Immature natural killer cell (primary cell): ENCODE data around the gene USP53. TPM values are rescaled to one million over a fixed set of nuclear protein-coding genes. Genes with fewer than 3 reads are reported as not detected.

Source experiments
- DNase-seq, 3 donors: peaks; one replicate each; pipeline ENCODE4 v3.0.0; 2022; ENCODE audit warnings: mixed read lengths in 1 of 3
- H3K27ac Mint-ChIP-seq, 6 donors: one replicate each; pipeline ENCODE4 v1.8.0; 2020; ENCODE audit warnings: mixed read lengths in 6 of 6, mild to moderate bottlenecking in 5 of 6, inconsistent platforms in 4 of 6, moderate library complexity in 3 of 6
- H3K27me3 Mint-ChIP-seq, 3 donors: one replicate each; pipeline ENCODE4 v1.8.0; 2020 to 2021; ENCODE audit warnings: low read depth in 3 of 3, mild to moderate bottlenecking in 3 of 3, mixed read lengths in 3 of 3, moderate library complexity in 3 of 3, inconsistent platforms in 1 of 3
- H3K36me3 Mint-ChIP-seq, 3 donors: one replicate each; pipeline ENCODE4 v1.8.0; 2020; ENCODE audit warnings: mixed read lengths in 3 of 3, inconsistent platforms in 2 of 3, mild to moderate bottlenecking in 2 of 3
- H3K4me1 Mint-ChIP-seq, 2 donors: one replicate each; pipeline ENCODE4 v1.8.0; 2020; ENCODE audit warnings: inconsistent platforms in 2 of 2, mild to moderate bottlenecking in 2 of 2, mixed read lengths in 2 of 2, moderate library complexity in 1 of 2
- H3K4me3 Mint-ChIP-seq, 5 donors: one replicate each; pipeline ENCODE4 v1.8.0; 2020; ENCODE audit warnings: mild to moderate bottlenecking in 5 of 5, mixed read lengths in 5 of 5, inconsistent platforms in 3 of 5, moderate library complexity in 3 of 5
- H3K9me3 Mint-ChIP-seq, 6 donors: one replicate each; pipeline ENCODE4 v1.8.0; 2020; ENCODE audit warnings: mild to moderate bottlenecking in 6 of 6, mixed read lengths in 6 of 6, inconsistent platforms in 4 of 6, moderate library complexity in 3 of 6
- polyA plus RNA-seq, 3 donors: library from polyadenylated mRNA; unstranded; fragments of 300-500 nt; fragmentation: Illumina TruSeq; gene quantifications; one replicate each; pipeline ENCODE4 v1.2.3, GENCODE V29; 2021

The USP53 gene
- polyA plus RNA-seq, 3 donors from 2014 or later, result 1.9 to 7.6 (median 4.7) TPM

- Mint-ChIP-seq H3K36me3 (no peaks in the 10 kb centered on the region), H3K9me3 (no peaks in the 10 kb centered on the region), H3K27ac (no peak overlapping the region), H3K4me3 (no peak overlapping the region), H3K4me1 (peaks cover 12 to 15% of the 10 kb centered on the region in 2 donors), H3K27me3 (peaks cover 0 to 25% (median 4%) of the 10 kb centered on the region in 3 donors)
- DNase-seq, result no peak
These were observed 5.5 kb upstream of the USP53 start for GRCh38 chr4:119207051-119207450.

- H3K4me3 Mint-ChIP-seq, result no peak overlapping the region
- no peaks in the 10 kb centered on the region for H3K36me3 Mint-ChIP-seq
- no peaks in the 10 kb centered on the region for H3K9me3 Mint-ChIP-seq
- peaks cover 20 to 32% of the 10 kb centered on the region in 2 donors for H3K4me1 Mint-ChIP-seq
- no peak overlapping the region for H3K27ac Mint-ChIP-seq
- peaks cover 2 to 16% (median 10%) of the 10 kb centered on the region in 3 donors for H3K27me3 Mint-ChIP-seq
- DNase-seq, result no peak
These were observed 3.4 kb upstream of the USP53 start for GRCh38 chr4:119209077-119209476.

GRCh38 chr4:119209586-119209985, 2.9 kb upstream of the USP53 start:
- no peak overlapping the region for H3K27ac Mint-ChIP-seq
- H3K27me3 Mint-ChIP-seq, result peaks cover 2 to 16% (median 10%) of the 10 kb centered on the region in 3 donors
- H3K4me3 Mint-ChIP-seq, result no peak overlapping the region
- DNase-seq, result no peak
- H3K9me3 Mint-ChIP-seq, result no peaks in the 10 kb centered on the region
- peaks cover 22 to 37% of the 10 kb centered on the region in 2 donors for H3K4me1 Mint-ChIP-seq
- no peaks in the 10 kb centered on the region for H3K36me3 Mint-ChIP-seq

- H3K27me3 Mint-ChIP-seq, result peaks cover 2 to 16% (median 10%) of the 10 kb centered on the region in 3 donors
- no peaks in the 10 kb centered on the region for H3K36me3 Mint-ChIP-seq
- peak overlapping the region in 1 of 6 donors; percentile 9 for H3K27ac Mint-ChIP-seq
- DNase-seq, result no peak
- peak overlapping the region; percentile 68 to 99 (median 96) for H3K4me3 Mint-ChIP-seq
- peaks cover 25 to 41% of the 10 kb centered on the region in 2 donors for H3K4me1 Mint-ChIP-seq
- H3K9me3 Mint-ChIP-seq, result no peaks in the 10 kb centered on the region
These were observed 1.7 kb upstream of the USP53 start for GRCh38 chr4:119210775-119211174.

- Mint-ChIP-seq H3K36me3 (peaks cover 0 to under 1% (median 0%) of the 10 kb centered on the region in 3 donors), H3K4me1 (peaks cover 25 to 41% of the 10 kb centered on the region in 2 donors), H3K4me3 (peak overlapping the region; percentile 93 to 99 (median 96)), H3K9me3 (no peaks in the 10 kb centered on the region), H3K27ac (peak overlapping the region; percentile 89 to 94 (median 91)), H3K27me3 (peaks cover 2 to 13% (median 10%) of the 10 kb centered on the region in 3 donors)
- no peak for DNase-seq
These were observed 663 bp upstream of the USP53 start for GRCh38 chr4:119211867-119212233.

- H3K4me3 Mint-ChIP-seq, result peak overlapping the region; percentile 93 to 99 (median 96)
- H3K27ac Mint-ChIP-seq, result peak overlapping the region; percentile 89 to 94 (median 91)
- DNase-seq, result no peak
- H3K9me3 Mint-ChIP-seq, result no peaks in the 10 kb centered on the region
- peaks cover 25 to 41% of the 10 kb centered on the region in 2 donors for H3K4me1 Mint-ChIP-seq
- peaks cover 2 to 13% (median 12%) of the 10 kb centered on the region in 3 donors for H3K27me3 Mint-ChIP-seq
- peaks cover 8 to 11% (median 9%) of the 10 kb centered on the region in 3 donors for H3K36me3 Mint-ChIP-seq
These were observed 572 bp downstream of the USP53 start for GRCh38 chr4:119212964-119213606.

GRCh38 chr4:119218093-119218492, 5.6 kb downstream of the USP53 start:
- no peak overlapping the region for H3K4me3 Mint-ChIP-seq
- peaks cover 0 to 5% (median 0%) of the 10 kb centered on the region in 3 donors for H3K27me3 Mint-ChIP-seq
- peaks cover 26 to 31% (median 28%) of the 10 kb centered on the region in 3 donors for H3K36me3 Mint-ChIP-seq
- peaks cover 10 to 18% of the 10 kb centered on the region in 2 donors for H3K4me1 Mint-ChIP-seq
- no peak for DNase-seq
- no peak overlapping the region for H3K27ac Mint-ChIP-seq
- H3K9me3 Mint-ChIP-seq, result no peaks in the 10 kb centered on the region

GRCh38 chr4:119221412-119221811, 8.9 kb downstream of the USP53 start:
- H3K27ac Mint-ChIP-seq, result no peak overlapping the region
- H3K27me3 Mint-ChIP-seq, result peaks cover 0 to 2% (median 0%) of the 10 kb centered on the region in 3 donors
- H3K9me3 Mint-ChIP-seq, result no peaks in the 10 kb centered on the region
- H3K4me1 Mint-ChIP-seq, result no peaks in the 10 kb centered on the region
- peaks cover 26 to 36% (median 28%) of the 10 kb centered on the region in 3 donors for H3K36me3 Mint-ChIP-seq
- H3K4me3 Mint-ChIP-seq, result no peak overlapping the region
- DNase-seq, result no peak

GRCh38 chr4:119227690-119228089, 15.2 kb downstream of the USP53 start:
- H3K27ac Mint-ChIP-seq, result no peak overlapping the region
- H3K4me1 Mint-ChIP-seq, result peaks cover 2 to 11% of the 10 kb centered on the region in 2 donors
- peaks cover 0 to 5% (median 0%) of the 10 kb centered on the region in 3 donors for H3K36me3 Mint-ChIP-seq
- DNase-seq, result no peak
- no peaks in the 10 kb centered on the region for H3K27me3 Mint-ChIP-seq
- H3K9me3 Mint-ChIP-seq, result no peaks in the 10 kb centered on the region
- no peak overlapping the region for H3K4me3 Mint-ChIP-seq

- H3K4me1 Mint-ChIP-seq, result peaks cover 6 to 18% of the 10 kb centered on the region in 2 donors
- no peaks in the 10 kb centered on the region for H3K27me3 Mint-ChIP-seq
- H3K9me3 Mint-ChIP-seq, result no peaks in the 10 kb centered on the region
- H3K4me3 Mint-ChIP-seq, result no peak overlapping the region
- DNase-seq, result no peak
- H3K36me3 Mint-ChIP-seq, result peaks cover 0 to 5% (median 0%) of the 10 kb centered on the region in 3 donors
- no peak overlapping the region for H3K27ac Mint-ChIP-seq
These were observed 15.9 kb downstream of the USP53 start for GRCh38 chr4:119228406-119228805.

GRCh38 chr4:119229908-119230687, 17.6 kb downstream of the USP53 start:
- Mint-ChIP-seq H3K4me3 (no peak overlapping the region), H3K9me3 (no peaks in the 10 kb centered on the region), H3K36me3 (no peaks in the 10 kb centered on the region), H3K4me1 (peaks cover 15 to 27% of the 10 kb centered on the region in 2 donors), H3K27ac (peak overlapping the region in 1 of 6 donors; percentile 18), H3K27me3 (no peaks in the 10 kb centered on the region)
- DNase-seq, result no peak

- H3K4me3 Mint-ChIP-seq, result no peak overlapping the region
- no peaks in the 10 kb centered on the region for H3K9me3 Mint-ChIP-seq
- H3K27me3 Mint-ChIP-seq, result no peaks in the 10 kb centered on the region
- no peak overlapping the region for H3K27ac Mint-ChIP-seq
- DNase-seq, result no peak
- H3K4me1 Mint-ChIP-seq, result peaks cover 18 to 27% of the 10 kb centered on the region in 2 donors
- H3K36me3 Mint-ChIP-seq, result peaks cover 0 to 9% (median 7%) of the 10 kb centered on the region in 3 donors
These were observed 19.0 kb downstream of the USP53 start for GRCh38 chr4:119231491-119231890.

GRCh38 chr4:119232286-119232685, 19.8 kb downstream of the USP53 start:
- H3K4me3 Mint-ChIP-seq, result no peak overlapping the region
- H3K27ac Mint-ChIP-seq, result no peak overlapping the region
- H3K9me3 Mint-ChIP-seq, result no peaks in the 10 kb centered on the region
- H3K4me1 Mint-ChIP-seq, result peaks cover 18 to 27% of the 10 kb centered on the region in 2 donors
- H3K27me3 Mint-ChIP-seq, result no peaks in the 10 kb centered on the region
- H3K36me3 Mint-ChIP-seq, result peaks cover 0 to 12% (median 12%) of the 10 kb centered on the region in 3 donors
- DNase-seq, result no peak

GRCh38 chr4:119233191-119233590, 20.7 kb downstream of the USP53 start:
- Mint-ChIP-seq H3K36me3 (peaks cover 0 to 12% (median 12%) of the 10 kb centered on the region in 3 donors), H3K4me3 (no peak overlapping the region), H3K27ac (peak overlapping the region in 2 of 6 donors; percentile 38 to 39), H3K9me3 (no peaks in the 10 kb centered on the region), H3K27me3 (no peaks in the 10 kb centered on the region), H3K4me1 (peaks cover 18 to 27% of the 10 kb centered on the region in 2 donors)
- DNase-seq, result no peak
